HEK293 (cell line): ENCODE results near the gene MLLT6.

Experiments
- CTCF ChIA-PET: fragments of 350-600 bp; formaldehyde crosslinking; extraction: SDS; loops from one replicate; lab custom pipeline; 2021; ENCODE audit warnings: antibody characterized with exemption; lab: Yijun Ruan, JAX
- POLR2A ChIA-PET: fragments of 300-600 bp; formaldehyde crosslinking; extraction: SDS; loops from one replicate; lab custom pipeline; 2020; ENCODE audit warnings: antibody characterized with exemption, inconsistent platforms; lab: Yijun Ruan, JAX
- H3K27ac ChIP-seq: fragments of 200-500 bp; sonication (Bioruptor generic); 2 replicates; pipeline ENCODE4 v1.5.1; 2014; ENCODE audit warnings: low read depth, low read length, control low read depth, inconsistent platforms; ENCODE audit errors: extremely low read depth
- H3K36me3 ChIP-seq, 2 experiments: fragments of 200-500 bp in 1 of 2; sonication (Bioruptor generic) in 1 of 2; 1 replicate in 1 of 2; 2 replicates in 1 of 2; pipeline ENCODE4 v1.5.1; 2014 to 2017; ENCODE audit warnings: inconsistent platforms in 2 of 2, low read length in 2 of 2; ENCODE audit not compliant: control insufficient read depth in 2 of 2, insufficient read depth in 1 of 2
- H3K4me1 ChIP-seq: fragments of 200-500 bp; sonication (Bioruptor generic); 2 replicates; pipeline ENCODE4 v1.5.1; 2014; ENCODE audit warnings: mild to moderate bottlenecking, low read length, inconsistent platforms; ENCODE audit not compliant: control insufficient read depth, insufficient read depth
- H3K4me3 ChIP-seq: 2 replicates; pipeline ENCODE4 v1.5.1; 2011; ENCODE audit warnings: low read depth, mild to moderate bottlenecking, control low read depth, low read length, moderate library complexity
- H3K9me3 ChIP-seq: fragments of 200-500 bp; sonication (Bioruptor generic); 2 replicates; pipeline ENCODE4 v1.5.1; 2014; ENCODE audit warnings: low read depth, low read length, inconsistent platforms; ENCODE audit not compliant: control insufficient read depth, insufficient read depth
- AEBP2 ChIP-seq: fragments of 450-650 bp; formaldehyde crosslinking; IDR thresholded peaks from 2 replicates; pipeline ENCODE4 v1.5.1; 2016; ENCODE audit warnings: missing biosample characterization, missing genetic modification characterization, borderline replicate concordance
- ATF2 ChIP-seq: fragments of 450-650 bp; formaldehyde crosslinking; IDR thresholded peaks from 2 replicates; pipeline ENCODE4 v1.5.1; 2016; ENCODE audit warnings: missing biosample characterization, missing genetic modification characterization, low read depth
- ZNF10 ChIP-seq: fragments of 450-650 bp; formaldehyde crosslinking; IDR thresholded peaks from 2 replicates; pipeline ENCODE4 v1.5.1; 2017; ENCODE audit warnings: missing biosample characterization, missing genetic modification characterization
- ZNF146 ChIP-seq: fragments of 450-650 bp; formaldehyde crosslinking; IDR thresholded peaks from 2 replicates; pipeline ENCODE4 v1.5.1; 2016; ENCODE audit warnings: missing biosample characterization, missing genetic modification characterization
- ZNF157 ChIP-seq: fragments of 450-650 bp; formaldehyde crosslinking; IDR thresholded peaks from 2 replicates; pipeline ENCODE4 v1.5.1; 2016; ENCODE audit warnings: missing biosample characterization, missing genetic modification characterization
- ZNF16 ChIP-seq: fragments of 450-650 bp; formaldehyde crosslinking; IDR thresholded peaks from 2 replicates; pipeline ENCODE4 v1.5.1; 2016; ENCODE audit warnings: low read depth, missing biosample characterization, missing genetic modification characterization
- ZNF280D ChIP-seq: fragments of 450-650 bp; formaldehyde crosslinking; IDR thresholded peaks from 2 replicates; pipeline ENCODE4 v1.5.1; 2016; ENCODE audit warnings: missing biosample characterization, missing genetic modification characterization
- ZNF366 ChIP-seq: fragments of 450-650 bp; formaldehyde crosslinking; conservative IDR thresholded peaks from 2 replicates; pipeline ENCODE4 v1.5.1; 2016; ENCODE audit warnings: missing biosample characterization, missing genetic modification characterization
- ZNF558 ChIP-seq: fragments of 450-650 bp; formaldehyde crosslinking; IDR thresholded peaks from 2 replicates; pipeline ENCODE4 v1.5.1; 2016; ENCODE audit warnings: missing biosample characterization, missing genetic modification characterization
- ZNF596 ChIP-seq: fragments of 450-650 bp; IDR thresholded peaks from 2 replicates; pipeline ENCODE4 v1.5.0; 2018; ENCODE audit warnings: missing biosample characterization, mild to moderate bottlenecking, missing genetic modification characterization, moderate library complexity
- ZNF610 ChIP-seq: fragments of 450-650 bp; formaldehyde crosslinking; IDR thresholded peaks from 2 replicates; pipeline ENCODE4 v1.5.1; 2016; ENCODE audit warnings: missing biosample characterization, missing genetic modification characterization, borderline replicate concordance
- ZNF629 ChIP-seq: fragments of 450-650 bp; formaldehyde crosslinking; IDR thresholded peaks from 2 replicates; pipeline ENCODE4 v1.5.1; 2017; ENCODE audit warnings: missing biosample characterization, missing genetic modification characterization
- ZNF692 ChIP-seq: fragments of 450-650 bp; formaldehyde crosslinking; IDR thresholded peaks from 2 replicates; pipeline ENCODE4 v1.5.1; 2016; ENCODE audit warnings: missing biosample characterization, missing genetic modification characterization
- ZNF707 ChIP-seq: fragments of 450-650 bp; formaldehyde crosslinking; IDR thresholded peaks from 2 replicates; pipeline ENCODE4 v1.5.1; 2016; ENCODE audit warnings: missing biosample characterization, missing genetic modification characterization
- ZNF747 ChIP-seq: fragments of 450-650 bp; formaldehyde crosslinking; IDR thresholded peaks from 2 replicates; pipeline ENCODE4 v1.5.1; 2016; ENCODE audit warnings: missing biosample characterization, missing genetic modification characterization

The MLLT6 gene

GRCh38 chr17:38667787-38668122 lies 37.3 kb upstream of the MLLT6 start:
- H3K9me3 ChIP-seq: no peaks in the 10 kb centered on the region
- ChIA-PET POLR2A (interaction anchor here (0.7 to 1.0 kb wide), 2 partner anchors 109 to 248 kb away, joined by 3 to 4 read pairs; no protein-coding TSS in a partner anchor), CTCF (interaction anchor here (0.6 to 11.9 kb wide), 45 partner anchors 8 to 1154 kb away, joined by 3 to 254 read pairs (median 5); partner anchors contain the start of genes SOCS7 and SRCIN1)
- no peak for TF ChIP-seq ZNF146
- no peak for TF ChIP-seq ATF2
- no peak for TF ChIP-seq ZNF16 (tag by site-specific recombination)
- TF ChIP-seq ZNF558 (tag by site-specific recombination): no peak
- no peak for TF ChIP-seq ZNF157 (tag by site-specific recombination)
- no peak for TF ChIP-seq ZNF692 (tag by site-specific recombination)
- no peak for TF ChIP-seq ZNF10 (tag by site-specific recombination)
- TF ChIP-seq ZNF366 (tag by site-specific recombination): no peak
- TF ChIP-seq ZNF280D (tag by site-specific recombination): no peak
- no peak for TF ChIP-seq ZNF596
- TF ChIP-seq ZNF610 (tag by site-specific recombination): no peak
- TF ChIP-seq ZNF707 (tag by site-specific recombination): no peak
- no peak overlapping the region for H3K27ac ChIP-seq
- H3K36me3 ChIP-seq: no peaks in the 10 kb centered on the region
- H3K4me3 ChIP-seq: no peak overlapping the region
- peaks cover 8% of the 10 kb centered on the region for H3K4me1 ChIP-seq

GRCh38 chr17:38669520-38669919 lies 35.6 kb upstream of the MLLT6 start:
- POLR2A ChIA-PET: no interaction called here
- Histone ChIP-seq H3K4me1 (peaks cover 16% of the 10 kb centered on the region), H3K36me3 (no peaks in the 10 kb centered on the region), H3K27ac (no peak overlapping the region), H3K9me3 (no peaks in the 10 kb centered on the region), H3K4me3 (no peak overlapping the region)
- CTCF ChIA-PET: interaction anchor here (0.5 to 11.9 kb wide), 15 partner anchors 10 to 319 kb away, joined by 3 to 254 read pairs (median 9); partner anchors contain the start of genes CISD3, SOCS7 and SRCIN1
- TF ChIP-seq ZNF747 (tag by site-specific recombination): no peak
- TF ChIP-seq AEBP2 (tag by site-specific recombination): no peak
- no peak for TF ChIP-seq ZNF629
